Endothelial cell of umbilical vein (primary cell): ENCODE results near the gene LHPP. TPM values are rescaled to one million over a fixed set of nuclear protein-coding genes. Genes with fewer than 3 reads are reported as not detected.
A peak's percentile ranks its signal among the peaks of the same experiment; 100 is the strongest.

Experiments
- BruUV-seq: library from RNA; stranded (reverse); fragments of 400-500 nt; replicated peaks from 2 replicates; lab custom pipeline; 2021; lab: Mats Ljungman, UMichigan
- CTCF ChIA-PET: fragments of 300-600, 350-600 bp; sonication (Branson Sonifier 250); formaldehyde crosslinking; loops from one replicate; lab custom pipeline; 2021; ENCODE audit warnings: antibody characterized with exemption, inconsistent platforms; lab: Charles Lee
- POLR2A ChIA-PET: fragments of 300-600, 350-600 bp; sonication (Branson Sonifier 250); formaldehyde crosslinking; loops from one replicate; lab custom pipeline; 2021; ENCODE audit warnings: antibody characterized with exemption, inconsistent platforms; lab: Charles Lee
- DNase-seq: peaks from one replicate; pipeline ENCODE4 v3.0.0-alpha.2; 2011; ENCODE audit warnings: low read depth, low spot score
- FAIRE-seq: peaks from 2 replicates; lab custom pipeline; 2011; peaks lifted over from hg19 to GRCh38; lab: Jason Lieb, UNC
- H2AFZ ChIP-seq: 2 replicates; pipeline ENCODE4 v1.6.0; 2012; ENCODE audit warnings: low read depth, low read length, control low read depth, inconsistent platforms
- H3K27ac ChIP-seq: 2 replicates; pipeline ENCODE4 v1.5.1; 2011; ENCODE audit warnings: low read depth, mild to moderate bottlenecking, control low read depth, low read length, moderate library complexity; ENCODE audit not compliant: insufficient read depth
- H3K27me3 ChIP-seq, 2 experiments: 2 replicates each; pipeline versions ENCODE4 v1.6.0 to v1.6.1; 2011; ENCODE audit warnings: low read length in 2 of 2, mixed read lengths in 1 of 2; ENCODE audit not compliant: control insufficient read depth in 2 of 2, insufficient read depth in 2 of 2
- H3K36me3 ChIP-seq, 2 experiments: 2 replicates in 1 of 2; 3 replicates in 1 of 2; pipeline ENCODE4 v1.5.1; 2011; ENCODE audit warnings: low read length in 2 of 2, mild to moderate bottlenecking in 1 of 2, moderate library complexity in 1 of 2; ENCODE audit not compliant: control insufficient read depth in 2 of 2, insufficient read depth in 2 of 2; ENCODE audit errors: extremely low read depth in 1 of 2
- H3K4me1 ChIP-seq: 3 replicates; pipeline ENCODE4 v1.5.1; 2011; ENCODE audit warnings: mild to moderate bottlenecking, low read length; ENCODE audit not compliant: control insufficient read depth, insufficient read depth; ENCODE audit errors: extremely low read depth
- H3K4me2 ChIP-seq: 2 replicates; pipeline ENCODE4 v1.6.1; 2011; ENCODE audit warnings: low read length, control low read depth, mixed read lengths; ENCODE audit not compliant: insufficient read depth
- H3K4me3 ChIP-seq, 3 experiments: fragments of 200-600 bp in 1 of 3; sonication (generic), shearing (Covaris generic) in 1 of 3; replicated peaks in 1 of 3; 2 replicates each; pipeline ENCODE4 v1.5.1; 2011 to 2016; ENCODE audit warnings: control low read depth in 3 of 3, low read length in 3 of 3, mild to moderate bottlenecking in 2 of 3, inconsistent platforms in 1 of 3, low read depth in 1 of 3, moderate library complexity in 1 of 3; ENCODE audit not compliant: insufficient read depth in 1 of 3
- H3K79me2 ChIP-seq: 2 replicates; pipeline ENCODE4 v1.6.0; 2012; ENCODE audit warnings: low read length, inconsistent platforms; ENCODE audit not compliant: control insufficient read depth, insufficient read depth
- H3K9ac ChIP-seq: replicated peaks from 2 replicates; pipeline ENCODE3; 2011; ENCODE audit warnings: low read length, control low read depth; ENCODE audit not compliant: insufficient read depth; ENCODE audit errors: extremely low read depth
- H3K9me1 ChIP-seq: replicated peaks from 3 replicates; pipeline ENCODE4 v1.6.0; 2011; ENCODE audit warnings: mild to moderate bottlenecking, low read length; ENCODE audit not compliant: control insufficient read depth, insufficient read depth; ENCODE audit errors: extremely low read depth
- H3K9me3 ChIP-seq: replicated peaks from 2 replicates; pipeline ENCODE4 v1.5.1; 2012; ENCODE audit warnings: low read length, inconsistent platforms; ENCODE audit not compliant: control insufficient read depth, insufficient read depth
- H4K20me1 ChIP-seq: replicated peaks from 2 replicates; pipeline ENCODE3; 2011; ENCODE audit warnings: mild to moderate bottlenecking, low read length; ENCODE audit not compliant: control insufficient read depth, insufficient read depth; ENCODE audit errors: extremely low read depth
- CTCF ChIP-seq, 2 donors: IDR thresholded peaks; 1 replicate in 1 of 2; 2 replicates in 1 of 2; pipeline ENCODE4 v1.5.1; 2011; ENCODE audit warnings: low read length in 2 of 2, mild to moderate bottlenecking in 2 of 2, moderate library complexity in 2 of 2, control low read depth in 1 of 2, inconsistent platforms in 1 of 2, low read depth in 1 of 2; ENCODE audit not compliant: insufficient read depth in 1 of 2; ENCODE audit errors: extremely low read depth in 1 of 2
- EZH2 ChIP-seq: IDR thresholded peaks from 2 replicates; pipeline ENCODE4 v1.6.1; 2012; ENCODE audit warnings: borderline replicate concordance, low read depth, mild to moderate bottlenecking, moderate library complexity, low read length, inconsistent platforms; ENCODE audit not compliant: severe bottlenecking
- GATA2 ChIP-seq: IDR thresholded peaks from 2 replicates; pipeline ENCODE4 v1.7.0; 2011; ENCODE audit warnings: low read depth, mild to moderate bottlenecking, moderate library complexity, mixed read lengths, low read length; ENCODE audit not compliant: insufficient read length, insufficient read depth
- JUN ChIP-seq: IDR thresholded peaks from 2 replicates; pipeline ENCODE4 v1.6.1; 2011; ENCODE audit warnings: borderline replicate concordance, low read depth; ENCODE audit not compliant: insufficient read length, insufficient read depth
- MYC ChIP-seq: IDR thresholded peaks from one replicate; pipeline ENCODE4 v1.6.1; 2011; ENCODE audit warnings: mild to moderate bottlenecking, low read depth, low read length
- POLR2A ChIP-seq: IDR thresholded peaks from 2 replicates; pipeline ENCODE4 v1.6.1; 2012; ENCODE audit warnings: low read depth, mild to moderate bottlenecking, control low read depth, low read length
- dilution Hi-C: fragments of 300-500 bp; cut with MboI; formaldehyde crosslinking; loops from one replicate; pipeline ENCODE4 v1.15.0; 2019; ENCODE audit warnings: low sequenced_read_pairs; ENCODE audit not compliant: extremely low pct_ligation_motif_present
- intact Hi-C: fragments of 100-400 bp; cut with micrococcal nuclease; formaldehyde crosslinking; loops from one replicate; pipeline ENCODE4 v1.10.0; 2022
- polyA plus RNA-seq, 4 experiments: library from polyadenylated mRNA; depleted of rRNA in 3 of 4; stranded (reverse) in 3 of 4; unstranded in 1 of 4; fragments of >200 nt; gene quantifications; 2 replicates each; pipeline versions ENCODE4 v1.2.1 to v1.2.3, GENCODE V29; 2011 to 2012; ENCODE audit warnings: missing spikeins in 1 of 4
- total RNA-seq: library from RNA; stranded (reverse); gene quantifications from 2 replicates; pipeline ENCODE4 v1.2.3, GENCODE V29; 2021
- TF ChIP-seq, protein P1 (sequence below): IDR thresholded peaks from 2 replicates; pipeline ENCODE4 v1.6.1; 2011; ENCODE audit not compliant: insufficient read depth, insufficient read length

The LHPP gene
- total and polyA plus RNA-seq, 2 donors (not counting 3 experiments of a cell fraction or from before 2014, with no cell fraction given) = 5.8 to 11.2 TPM

DNA sequence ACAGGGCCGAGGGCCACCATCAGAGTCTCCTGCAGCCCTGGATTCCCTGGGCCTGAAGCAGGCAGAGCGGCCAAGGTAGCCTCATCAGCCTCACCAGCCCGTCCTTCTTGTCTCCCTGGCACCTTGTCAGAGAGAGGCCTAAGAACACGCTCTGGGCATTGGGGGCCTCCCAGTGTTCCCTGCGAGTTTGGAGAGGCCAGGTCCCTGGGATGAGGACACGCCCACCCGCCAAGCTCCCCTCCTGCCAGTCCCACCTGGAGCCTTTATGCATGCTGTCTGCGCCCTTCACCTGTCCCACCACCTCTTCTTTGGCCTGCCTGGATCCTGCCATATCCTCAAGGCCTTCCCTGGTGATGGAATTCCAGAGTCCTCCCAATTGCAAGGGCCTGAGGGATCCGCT lies 69.2 kb downstream of the LHPP start:
- no peak for FAIRE-seq
- Histone ChIP-seq H3K4me2 (no peak overlapping the region), H2AFZ (no peak overlapping the region), H3K27me3 (no peaks in the 10 kb centered on the region), H3K9me1 (no peaks in the 10 kb centered on the region), H4K20me1 (no peaks in the 10 kb centered on the region), H3K4me3 (no peak overlapping the region), H3K27ac (no peak overlapping the region), H3K36me3 (no peaks in the 10 kb centered on the region), H3K79me2 (no peaks in the 10 kb centered on the region), H3K4me1 (no peaks in the 10 kb centered on the region), H3K9ac (no peak overlapping the region), H3K9me3 (no peaks in the 10 kb centered on the region)
- ChIA-PET POLR2A (interaction anchor here (0.5 kb wide), 1 partner anchor 296 kb away, joined by 3 read pairs; no protein-coding TSS in a partner anchor), CTCF (interaction anchor here (0.6 to 4.4 kb wide), 18 partner anchors 8 to 810 kb away, joined by 3 to 90 read pairs (median 4); partner anchors contain the start of genes ABRAXAS2 and FAM53B)
- BruUV-seq = no TSS peak
- dilution Hi-C loops = no loop called here
- no peak for DNase-seq
- TF ChIP-seq, protein P1, sequence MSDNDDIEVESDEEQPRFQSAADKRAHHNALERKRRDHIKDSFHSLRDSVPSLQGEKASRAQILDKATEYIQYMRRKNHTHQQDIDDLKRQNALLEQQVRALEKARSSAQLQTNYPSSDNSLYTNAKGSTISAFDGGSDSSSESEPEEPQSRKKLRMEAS = no peak
- TF ChIP-seq EZH2 (no peak), POLR2A (no peak), MYC (no peak)
- intact Hi-C loops = loop anchor here (1.0 to 5.0 kb wide), 4 partner anchors 210 to 446 kb away; no protein-coding TSS in a partner anchor

DNA sequence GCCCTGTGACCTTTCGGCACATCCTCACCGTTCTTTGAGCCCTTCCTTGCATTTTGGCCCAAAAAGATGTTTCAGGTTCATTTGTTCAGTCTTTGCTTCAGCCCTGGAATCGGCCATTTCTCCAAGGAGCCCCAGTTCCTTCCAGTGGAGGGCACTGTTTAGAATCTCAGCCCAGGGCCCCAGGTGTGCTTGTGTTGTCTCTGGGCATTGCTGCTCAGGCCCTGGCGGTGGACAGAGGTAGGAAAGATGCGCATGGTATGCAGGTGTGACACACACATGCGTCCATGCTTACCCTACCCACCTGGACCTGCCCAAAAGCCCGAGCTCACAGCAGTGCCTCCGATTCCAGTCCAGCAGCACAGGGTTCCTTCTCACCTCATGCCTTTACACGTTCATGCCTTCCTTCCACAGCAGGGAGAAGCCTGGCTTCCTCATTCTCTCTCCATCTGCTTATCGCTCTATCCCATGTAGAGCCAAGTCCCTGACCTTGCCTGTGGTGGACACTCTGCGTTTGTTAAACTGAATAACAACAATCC lies 70.6 kb downstream of the LHPP start:
- no peaks in the 10 kb centered on the region for H3K9me3 ChIP-seq
- no peaks in the 10 kb centered on the region for H3K4me1 ChIP-seq
- dilution Hi-C loops (no loop called here), intact Hi-C loops (loop anchor here (5.0 kb wide), 1 partner anchor 445 kb away; no protein-coding TSS in a partner anchor)
- FAIRE-seq (no peak), DNase-seq (no peak)
- ChIA-PET CTCF (interaction anchor here (1.0 to 4.4 kb wide), 2 partner anchors 208 to 215 kb away, joined by 3 to 90 read pairs; partner anchors contain the start of gene FAM53B), POLR2A (no interaction called here)
- H3K4me3 ChIP-seq = no peak overlapping the region
- no peaks in the 10 kb centered on the region for H3K9me1 ChIP-seq
- no TSS peak for BruUV-seq
- no peaks in the 10 kb centered on the region for H4K20me1 ChIP-seq
- H3K27me3 ChIP-seq = no peaks in the 10 kb centered on the region
- TF ChIP-seq JUN = no peak
- TF ChIP-seq GATA2 = no peak
- TF ChIP-seq CTCF (IDR thresholded peaks at IDR 0.05; ENCODE audit: extremely low read depth in 1 of 2, insufficient read depth in 1 of 2, low read depth in 1 of 2, low read length in 2 of 2) = peak in 1 of 2 donors; percentile 28
- H3K79me2 ChIP-seq = no peaks in the 10 kb centered on the region
- no peak overlapping the region for H3K4me2 ChIP-seq
- H3K27ac ChIP-seq = no peak overlapping the region
- no peaks in the 10 kb centered on the region for H3K36me3 ChIP-seq
- no peak overlapping the region for H2AFZ ChIP-seq
- no peak overlapping the region for H3K9ac ChIP-seq
